Smooth muscle cell (in vitro differentiated cells): ENCODE data around the gene ARRB1. TPM values are rescaled to one million over a fixed set of nuclear protein-coding genes. Genes with fewer than 3 reads are reported as not detected.

Experiments used
- DNase-seq: peaks from one replicate; lab custom pipeline; 2025; ENCODE audit not compliant: unreplicated experiment; lab: John Stamatoyannopoulos, UW
- H2AFZ ChIP-seq: fragments of 200-600 bp; sonication (generic); 2 replicates; pipeline ENCODE4 v1.6.0; 2016; ENCODE audit warnings: antibody characterized with exemption, low read depth, mild to moderate bottlenecking
- H3F3A ChIP-seq: fragments of 200-600 bp; sonication (generic); 2 replicates; pipeline ENCODE4 v1.6.0; 2017; ENCODE audit warnings: antibody characterized with exemption, low read depth
- H3K27ac ChIP-seq: fragments of 200-600 bp; sonication (generic); 2 replicates; pipeline ENCODE4 v1.5.1; 2016; ENCODE audit warnings: low read depth, mild to moderate bottlenecking
- H3K27me3 ChIP-seq: fragments of 200-600 bp; sonication (generic); 2 replicates; pipeline ENCODE4 v1.6.1; 2016; ENCODE audit warnings: low read depth, mild to moderate bottlenecking
- H3K36me3 ChIP-seq: fragments of 200-600 bp; sonication (generic); 2 replicates; pipeline ENCODE4 v1.5.1; 2016; ENCODE audit warnings: low read depth
- H3K4me1 ChIP-seq: fragments of 200-600 bp; sonication (generic); 2 replicates; pipeline ENCODE4 v1.5.1; 2016; ENCODE audit warnings: low read depth
- H3K4me2 ChIP-seq: fragments of 200-600 bp; sonication (generic); 2 replicates; pipeline ENCODE4 v1.6.0; 2016; ENCODE audit warnings: mild to moderate bottlenecking
- H3K4me3 ChIP-seq: fragments of 200-600 bp; sonication (generic); 2 replicates; pipeline ENCODE4 v1.5.1; 2016; ENCODE audit warnings: mild to moderate bottlenecking
- H3K79me2 ChIP-seq: fragments of 200-600 bp; sonication (generic); 2 replicates; pipeline ENCODE4 v1.6.0; 2016; ENCODE audit warnings: low read depth, mild to moderate bottlenecking
- H3K9ac ChIP-seq: fragments of 200-600 bp; sonication (generic); 2 replicates; pipeline ENCODE4 v1.6.0; 2016; ENCODE audit warnings: low read depth
- H3K9me3 ChIP-seq: fragments of 200-600 bp; sonication (generic); replicated peaks from 2 replicates; pipeline ENCODE4 v1.5.1; 2016; ENCODE audit warnings: low read depth
- H4K20me1 ChIP-seq: fragments of 200-600 bp; sonication (generic); 2 replicates; pipeline ENCODE4 v1.6.0; 2016; ENCODE audit warnings: low read depth
- WGBS: methylation state at CpG from one replicate; pipeline ENCODE4 v1.1.7; 2016; ENCODE audit warnings: low lambda C conversion rate; 5-methylcytosine and 5-hydroxymethylcytosine counted together
- polyA plus RNA-seq: library from polyadenylated mRNA; unstranded; fragments of >200 nt; fragmentation: Nextera tagmentation; extraction: Ambion mirVana; gene quantifications from 2 replicates; pipeline ENCODE4 v1.2.1, GENCODE V29; 2016
- total RNA-seq: library from RNA; depleted of rRNA; stranded (reverse); fragments of >200 nt; gene quantifications from 2 replicates; pipeline ENCODE4 v1.2.3, GENCODE V29; 2014
- TF ChIP-seq, protein P1 (sequence below): fragments of 200-600 bp; sonication (generic); IDR thresholded peaks from 2 replicates; pipeline ENCODE4 v1.5.1; 2017; ENCODE audit warnings: borderline replicate concordance, mild to moderate bottlenecking, antibody characterized with exemption; ENCODE audit not compliant: insufficient read depth, poor library complexity, severe bottlenecking

ARRB1 gene
- total and polyA plus RNA-seq, 2 experiments from 2014 or later = 4.6 to 16.9 TPM

- TF ChIP-seq, protein P1, sequence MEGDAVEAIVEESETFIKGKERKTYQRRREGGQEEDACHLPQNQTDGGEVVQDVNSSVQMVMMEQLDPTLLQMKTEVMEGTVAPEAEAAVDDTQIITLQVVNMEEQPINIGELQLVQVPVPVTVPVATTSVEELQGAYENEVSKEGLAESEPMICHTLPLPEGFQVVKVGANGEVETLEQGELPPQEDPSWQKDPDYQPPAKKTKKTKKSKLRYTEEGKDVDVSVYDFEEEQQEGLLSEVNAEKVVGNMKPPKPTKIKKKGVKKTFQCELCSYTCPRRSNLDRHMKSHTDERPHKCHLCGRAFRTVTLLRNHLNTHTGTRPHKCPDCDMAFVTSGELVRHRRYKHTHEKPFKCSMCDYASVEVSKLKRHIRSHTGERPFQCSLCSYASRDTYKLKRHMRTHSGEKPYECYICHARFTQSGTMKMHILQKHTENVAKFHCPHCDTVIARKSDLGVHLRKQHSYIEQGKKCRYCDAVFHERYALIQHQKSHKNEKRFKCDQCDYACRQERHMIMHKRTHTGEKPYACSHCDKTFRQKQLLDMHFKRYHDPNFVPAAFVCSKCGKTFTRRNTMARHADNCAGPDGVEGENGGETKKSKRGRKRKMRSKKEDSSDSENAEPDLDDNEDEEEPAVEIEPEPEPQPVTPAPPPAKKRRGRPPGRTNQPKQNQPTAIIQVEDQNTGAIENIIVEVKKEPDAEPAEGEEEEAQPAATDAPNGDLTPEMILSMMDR = peak; percentile 5
- DNase-seq = peak; percentile 50
- Histone ChIP-seq H3K4me2 (peak overlapping the region; percentile 98), H3K36me3 (no peaks in the 10 kb centered on the region), H3F3A (peaks cover 36% of the 10 kb centered on the region), H3K27me3 (no peaks in the 10 kb centered on the region), H3K27ac (peak overlapping the region; percentile 28), H3K79me2 (peaks cover 9% of the 10 kb centered on the region), H3K9ac (peak overlapping the region; percentile 90), H2AFZ (peak overlapping the region; percentile 80), H3K9me3 (no peaks in the 10 kb centered on the region), H4K20me1 (no peaks in the 10 kb centered on the region), H3K4me3 (peak overlapping the region; percentile 79), H3K4me1 (peaks cover 32% of the 10 kb centered on the region)
- 4% methylated on average over 28 of the region's 64 CpGs for WGBS
These were observed 528 bp upstream of the ARRB1 start for GRCh38 chr11:75351791-75352587.

GRCh38 chr11:75350743-75351540 is 519 bp downstream of the ARRB1 start:
- H3F3A ChIP-seq = peaks cover 38% of the 10 kb centered on the region
- H3K4me1 ChIP-seq = peaks cover 32% of the 10 kb centered on the region
- no peaks in the 10 kb centered on the region for H3K27me3 ChIP-seq
- H3K36me3 ChIP-seq = no peaks in the 10 kb centered on the region
- peaks cover 17% of the 10 kb centered on the region for H3K79me2 ChIP-seq
- peak overlapping the region; percentile 98 for H2AFZ ChIP-seq
- peak overlapping the region; percentile 90 for H3K9ac ChIP-seq
- no peaks in the 10 kb centered on the region for H3K9me3 ChIP-seq
- H3K27ac ChIP-seq = peak overlapping the region; percentile 71
- peak overlapping the region; percentile 79 for H3K4me3 ChIP-seq
- peak overlapping the region; percentile 98 for H3K4me2 ChIP-seq
- no peak for DNase-seq
- TF ChIP-seq, protein P1 = no peak
- 11% methylated on average over 39 of the region's 47 CpGs for WGBS
- no peaks in the 10 kb centered on the region for H4K20me1 ChIP-seq

GRCh38 chr11:75350122-75350742 is 1.2 kb downstream of the ARRB1 start:
- no peaks in the 10 kb centered on the region for H3K27me3 ChIP-seq
- no peak for DNase-seq
- H3K4me1 ChIP-seq = peaks cover 32% of the 10 kb centered on the region
- peaks cover 25% of the 10 kb centered on the region for H3K79me2 ChIP-seq
- TF ChIP-seq, protein P1 = no peak
- peak overlapping the region; percentile 71 for H3K27ac ChIP-seq
- H3F3A ChIP-seq = peaks cover 38% of the 10 kb centered on the region
- peak overlapping the region; percentile 79 for H3K4me3 ChIP-seq
- no peak overlapping the region for H3K9ac ChIP-seq
- peak overlapping the region; percentile 98 for H3K4me2 ChIP-seq
- H3K9me3 ChIP-seq = no peaks in the 10 kb centered on the region
- 44% methylated on average over 9 of the region's 9 CpGs for WGBS
- no peak overlapping the region for H2AFZ ChIP-seq
- H3K36me3 ChIP-seq = no peaks in the 10 kb centered on the region
- no peaks in the 10 kb centered on the region for H4K20me1 ChIP-seq
